ENCODE measurements around the gene CCDC187. TPM values are rescaled to one million over a fixed set of nuclear protein-coding genes. Genes with fewer than 3 reads are reported as not detected.

CCDC187 gene
- total RNA-seq, 6 experiments from 2014 or later: 0.09 to 0.80 (median 0.62) TPM; not detected in 3

DNA sequence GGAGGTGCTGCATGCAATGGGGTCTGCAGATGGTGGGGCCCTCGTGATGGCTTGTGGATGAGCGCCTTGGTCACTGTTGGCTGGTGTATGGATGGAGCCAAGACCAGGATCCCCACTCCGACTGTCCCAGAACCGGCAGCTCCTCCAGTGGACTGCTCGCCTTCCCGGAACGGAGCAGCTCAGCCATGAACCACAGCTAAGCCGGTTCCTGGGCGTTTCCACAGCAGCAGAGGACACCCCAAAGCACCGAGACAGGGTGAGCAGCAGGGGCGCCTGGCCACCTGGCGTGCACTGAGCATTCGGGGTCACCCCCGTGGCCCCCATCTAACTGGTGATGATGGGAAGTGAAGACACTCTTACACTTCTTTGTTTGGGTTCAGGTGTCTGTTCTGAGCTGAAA is 26.1 kb downstream of the CCDC187 start:
- no peak for DNase-seq
- TF ChIP-seq POLR2A (IDR thresholded peaks at IDR 0.05): no peak
- TF ChIP-seq, protein P1, sequence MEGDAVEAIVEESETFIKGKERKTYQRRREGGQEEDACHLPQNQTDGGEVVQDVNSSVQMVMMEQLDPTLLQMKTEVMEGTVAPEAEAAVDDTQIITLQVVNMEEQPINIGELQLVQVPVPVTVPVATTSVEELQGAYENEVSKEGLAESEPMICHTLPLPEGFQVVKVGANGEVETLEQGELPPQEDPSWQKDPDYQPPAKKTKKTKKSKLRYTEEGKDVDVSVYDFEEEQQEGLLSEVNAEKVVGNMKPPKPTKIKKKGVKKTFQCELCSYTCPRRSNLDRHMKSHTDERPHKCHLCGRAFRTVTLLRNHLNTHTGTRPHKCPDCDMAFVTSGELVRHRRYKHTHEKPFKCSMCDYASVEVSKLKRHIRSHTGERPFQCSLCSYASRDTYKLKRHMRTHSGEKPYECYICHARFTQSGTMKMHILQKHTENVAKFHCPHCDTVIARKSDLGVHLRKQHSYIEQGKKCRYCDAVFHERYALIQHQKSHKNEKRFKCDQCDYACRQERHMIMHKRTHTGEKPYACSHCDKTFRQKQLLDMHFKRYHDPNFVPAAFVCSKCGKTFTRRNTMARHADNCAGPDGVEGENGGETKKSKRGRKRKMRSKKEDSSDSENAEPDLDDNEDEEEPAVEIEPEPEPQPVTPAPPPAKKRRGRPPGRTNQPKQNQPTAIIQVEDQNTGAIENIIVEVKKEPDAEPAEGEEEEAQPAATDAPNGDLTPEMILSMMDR (IDR thresholded peaks at IDR 0.05): no peak
- no peak overlapping the region for H3K4me3 ChIP-seq
- no peak overlapping the region for H3K27ac ChIP-seq
- H3K4me1 ChIP-seq: no peaks in the 10 kb centered on the region
- no peaks in the 10 kb centered on the region for H3K27me3 ChIP-seq
- intact Hi-C loops (cut with DNase I): loop anchor here in 1 of 2 donors (10.0 kb wide), 2 partner anchors 103 to 133 kb away; no protein-coding TSS in a partner anchor
- H3K36me3 ChIP-seq: no peaks in the 10 kb centered on the region
- no peaks in the 10 kb centered on the region for H3K9me3 ChIP-seq
- WGBS (ENCODE audit: insufficient coverage, low coverage, low lambda C conversion rate, missing lambda C conversion rate): 48% methylated on average over 3 of the region's 14 CpGs
- no peak for ATAC-seq

DNA sequence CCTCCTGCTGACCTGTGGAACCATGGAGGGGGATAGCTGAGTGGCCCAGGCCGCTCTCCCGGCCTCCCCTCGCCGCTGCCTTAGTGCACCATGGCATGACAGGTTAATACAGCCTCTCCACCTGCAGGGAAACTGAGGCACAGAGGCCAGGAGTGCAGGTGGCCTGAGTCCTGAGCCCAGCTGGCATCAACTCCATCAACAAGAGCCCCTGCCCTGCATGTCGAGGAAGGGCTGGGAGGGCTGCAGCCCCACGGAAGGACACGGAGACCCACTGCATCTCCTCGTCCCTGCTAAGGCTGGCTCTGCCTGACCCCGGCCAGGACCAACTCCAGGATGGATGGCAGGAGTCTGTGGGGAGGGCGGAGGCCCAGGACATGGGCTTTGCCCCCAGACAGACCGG is 27.2 kb downstream of the CCDC187 start:
- Histone ChIP-seq H3K4me3 (no peak overlapping the region), H3K27ac (no peak overlapping the region), H3K27me3 (no peaks in the 10 kb centered on the region), H3K9me3 (no peaks in the 10 kb centered on the region), H3K36me3 (no peaks in the 10 kb centered on the region), H3K4me1 (no peaks in the 10 kb centered on the region)
- intact Hi-C loops (cut with DNase I): loop anchor here in 1 of 2 donors (10.0 kb wide), 2 partner anchors 102 to 132 kb away; no protein-coding TSS in a partner anchor
- WGBS (ENCODE audit: insufficient coverage, low coverage, low lambda C conversion rate, missing lambda C conversion rate): no CpG with 5 or more reads among the region's 11 CpGs
- TF ChIP-seq, protein P1 (IDR thresholded peaks at IDR 0.05): no peak
- no peak for TF ChIP-seq POLR2A (IDR thresholded peaks at IDR 0.05)
- DNase-seq (no peak), ATAC-seq (no peak)

- Histone ChIP-seq H3K36me3 (no peaks in the 10 kb centered on the region), H3K4me3 (no peak overlapping the region), H3K27ac (no peak overlapping the region), H3K27me3 (no peaks in the 10 kb centered on the region), H3K4me1 (no peaks in the 10 kb centered on the region), H3K9me3 (no peaks in the 10 kb centered on the region)
- no peak for ATAC-seq
- 11% methylated on average over 3 of the region's 21 CpGs for WGBS (ENCODE audit: insufficient coverage, low coverage, low lambda C conversion rate, missing lambda C conversion rate)
- no peak for TF ChIP-seq POLR2A (IDR thresholded peaks at IDR 0.05)
- TF ChIP-seq, protein P1 (IDR thresholded peaks at IDR 0.05): no peak
- intact Hi-C loops (cut with DNase I): loop anchor here in 1 of 2 donors (10.0 kb wide), 2 partner anchors 101 to 131 kb away; no protein-coding TSS in a partner anchor
- no peak for DNase-seq
Measured at GRCh38 chr9:136275655-136276429, 28.1 kb downstream of the CCDC187 start.

- no peak overlapping the region for H3K27ac ChIP-seq
- no peaks in the 10 kb centered on the region for H3K4me1 ChIP-seq
- 64% methylated on average over 8 of the region's 28 CpGs for WGBS (ENCODE audit: insufficient coverage, low coverage, low lambda C conversion rate, missing lambda C conversion rate)
- H3K36me3 ChIP-seq: no peaks in the 10 kb centered on the region
- H3K9me3 ChIP-seq: no peaks in the 10 kb centered on the region
- intact Hi-C loops (cut with DNase I): loop anchor here in 1 of 2 donors (10.0 kb wide), 2 partner anchors 100 to 130 kb away; no protein-coding TSS in a partner anchor
- TF ChIP-seq POLR2A (IDR thresholded peaks at IDR 0.05): no peak
- TF ChIP-seq, protein P1 (IDR thresholded peaks at IDR 0.05): no peak
- no peak for DNase-seq
- H3K4me3 ChIP-seq: no peak overlapping the region
- peak in 2 of 4 donors; percentile 4 to 12 for ATAC-seq
- H3K27me3 ChIP-seq: no peaks in the 10 kb centered on the region
Measured at GRCh38 chr9:136274786-136275654, 28.9 kb downstream of the CCDC187 start.

Measured in right lobe of liver (tissue), 6 donors.